ENCODE data around the gene SHC4. TPM values are rescaled to one million over a fixed set of nuclear protein-coding genes. Genes with fewer than 3 reads are reported as not detected.
"Not testable (repeated sequence)": the region's sequence is repeated elsewhere in the genome, so short reads cannot be mapped to it uniquely, and the experiment has no call there.

The SHC4 gene
- polyA plus RNA-seq, 3 donors: 0.09 to 1.9 (median 0.15) TPM

DNA sequence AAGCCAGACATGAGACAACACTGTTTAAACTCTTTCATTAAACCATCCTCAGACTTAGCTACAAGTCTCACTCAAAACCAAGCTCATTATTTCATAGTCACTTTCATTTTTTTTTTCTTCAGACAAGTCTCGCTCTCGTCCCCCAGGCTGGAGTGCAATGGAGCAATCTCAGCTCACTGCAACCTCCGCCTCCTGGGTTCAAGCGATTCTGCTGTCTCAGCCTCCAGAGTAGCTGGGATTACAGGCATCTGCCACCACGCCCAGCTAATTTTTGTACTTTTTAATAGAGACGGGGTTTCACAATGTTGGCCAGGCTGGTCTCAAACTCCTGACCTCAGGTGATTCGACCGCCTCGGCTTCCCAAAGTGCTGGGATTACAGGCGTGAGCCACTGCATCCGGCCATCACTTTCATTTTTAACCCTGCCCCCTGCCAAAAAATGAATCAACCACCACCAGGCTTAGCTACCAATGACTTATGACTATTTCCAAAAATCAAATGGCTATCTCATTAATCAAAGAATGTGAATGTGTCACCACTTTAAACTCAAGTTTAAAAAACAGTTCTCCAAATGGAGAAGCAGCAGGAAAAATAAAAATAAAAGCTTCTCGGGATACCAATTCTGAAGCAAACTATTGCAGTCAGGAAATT, 173.1 kb downstream of the SHC4 start:
- H3K27ac ChIP-seq (ENCODE audit: low read depth, low read length): not testable (repeated sequence)
- 94 to 98% (median 95%) methylated on average over 12 of the region's 12 CpGs for whole genome bisulfite sequencing, 3 donors

GRCh38 chr15:48785712-48786111, 178.0 kb downstream of the SHC4 start:
- 48 to 84% (median 73%) methylated on average over 2 of the region's 2 CpGs for WGBS, 3 donors
- no peak overlapping the region for H3K27ac ChIP-seq (ENCODE audit: low read depth, low read length)

GRCh38 chr15:48785195-48785594, 178.5 kb downstream of the SHC4 start:
- 24 to 66% (median 61%) methylated on average over 3 of the region's 3 CpGs for WGBS, 3 donors
- no peak overlapping the region for H3K27ac ChIP-seq (ENCODE audit: low read depth, low read length)

DNA sequence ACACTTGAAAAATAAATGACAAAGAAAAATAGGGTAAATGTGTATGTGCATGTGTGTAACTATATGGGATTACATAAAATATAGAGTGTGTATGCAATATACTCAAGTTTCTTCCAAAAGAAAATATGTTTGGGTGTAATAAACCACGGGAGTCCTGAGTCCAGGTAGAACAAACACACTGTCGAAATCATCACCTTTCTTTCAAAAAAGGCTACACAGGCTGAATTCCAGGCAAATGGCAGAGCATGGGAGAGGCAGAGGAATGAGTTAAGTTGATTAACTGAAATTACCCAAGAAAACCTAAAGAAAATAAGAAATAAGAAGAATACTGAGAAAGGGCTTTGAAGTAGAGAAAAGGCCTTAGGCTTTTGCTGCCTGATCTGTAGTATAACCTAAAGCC, 179.0 kb downstream of the SHC4 start:
- no peak overlapping the region for H3K27ac ChIP-seq (ENCODE audit: low read depth, low read length)
- 82 to 89% (median 89%) methylated on average over 2 of the region's 2 CpGs for WGBS, 3 donors

- WGBS, 3 donors: 64 to 93% (median 75%) methylated on average over 2 of the region's 2 CpGs
- H3K27ac ChIP-seq (ENCODE audit: low read depth, low read length): no peak overlapping the region
Observed at GRCh38 chr15:48782911-48783310, 180.8 kb downstream of the SHC4 start.

GRCh38 chr15:48781481-48782081, 182.1 kb downstream of the SHC4 start:
- no peak overlapping the region for H3K27ac ChIP-seq (ENCODE audit: low read depth, low read length)
- WGBS, 3 donors: 97 to 98% (median 97%) methylated on average over 5 of the region's 5 CpGs

GRCh38 chr15:48781017-48781416, 182.7 kb downstream of the SHC4 start:
- 79 to 88% (median 86%) methylated on average over 2 of the region's 2 CpGs for WGBS, 3 donors
- no peak overlapping the region for H3K27ac ChIP-seq (ENCODE audit: low read depth, low read length)

GRCh38 chr15:48778331-48778730, 185.4 kb downstream of the SHC4 start:
- H3K27ac ChIP-seq (ENCODE audit: low read depth, low read length): no peak overlapping the region
- 79 to 85% (median 81%) methylated on average over 10 of the region's 10 CpGs for WGBS, 3 donors

GRCh38 chr15:48777645-48778330, 185.9 kb downstream of the SHC4 start:
- WGBS, 3 donors: 61 to 95% (median 68%) methylated on average over 1 of the region's 1 CpG
- no peak overlapping the region for H3K27ac ChIP-seq (ENCODE audit: low read depth, low read length)

DNA sequence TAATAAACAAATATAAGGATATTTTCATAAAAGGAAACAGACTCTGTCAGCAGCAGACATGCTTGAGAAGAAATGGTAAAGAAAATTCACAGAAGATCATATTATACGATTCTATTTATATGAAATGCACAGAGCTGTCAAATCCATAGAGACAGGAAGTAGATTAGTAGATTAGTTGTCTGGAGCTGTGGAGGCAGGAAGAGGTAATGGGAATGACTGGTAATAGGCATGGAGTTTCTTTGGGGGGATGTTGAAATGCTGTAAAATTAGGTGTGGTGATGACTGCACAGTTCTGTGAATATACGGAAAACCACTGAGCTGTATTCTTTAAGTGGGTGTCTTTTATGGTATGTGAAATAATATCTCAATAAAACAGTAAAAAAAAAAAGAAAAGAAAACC, 188.2 kb downstream of the SHC4 start:
- 89 to 93% (median 92%) methylated on average over 2 of the region's 2 CpGs for WGBS, 3 donors
- H3K27ac ChIP-seq (ENCODE audit: low read depth, low read length): no peak overlapping the region

GRCh38 chr15:48774484-48774883, 189.2 kb downstream of the SHC4 start:
- 97 to 100% (median 98%) methylated on average over 1 of the region's 1 CpG for WGBS, 3 donors
- H3K27ac ChIP-seq (ENCODE audit: low read depth, low read length): no peak overlapping the region

Other genes starting within 250 kb of the SHC4 start
- gene CEP152, start 152.8 kb downstream of the SHC4 start, polyA plus RNA-seq: 1 to 10 TPM; 1.1 to 2.2 (median 1.1) TPM
- 100 to 1,000 TPM in 2 of 3 donors, 10 to 100 TPM in 1; 47.5 to 265 (median 101) TPM for gene EID1, start 85.8 kb downstream of the SHC4 start, polyA plus RNA-seq
- 10 to 100 TPM in 2 of 3 donors, 1 to 10 TPM in 1; 6.1 to 16.1 (median 15.1) TPM for gene SECISBP2L, start 82.5 kb upstream of the SHC4 start, polyA plus RNA-seq
- 10 to 100 TPM; 43.4 to 63.0 (median 57.3) TPM for gene COPS2, start 191.7 kb upstream of the SHC4 start, polyA plus RNA-seq
- gene GALK2, start 206.3 kb upstream of the SHC4 start, polyA plus RNA-seq: 10 to 100 TPM; 13.6 to 17.3 (median 15.3) TPM

Data from adipose tissue (tissue), 3 donors.